ENCODE measurements around the gene KLK15.

Gene KLK15

GRCh38 chr19:50795664-50796073 is 37.7 kb downstream of the KLK15 start:
- no peak overlapping the region for H3K27ac ChIP-seq (ENCODE audit: low read depth, low read length)
- no peaks in the 10 kb centered on the region for H3K9me3 ChIP-seq (ENCODE audit: control insufficient read depth, insufficient read depth, low read depth, low read length)
- peaks cover 8% of the 10 kb centered on the region; the same call in 1 of the 2 replicates for H3K4me1 ChIP-seq (ENCODE audit: control insufficient read depth, insufficient read depth, low read length)
- H3K36me3 ChIP-seq (ENCODE audit: control insufficient read depth, insufficient read depth, low read length) = peaks cover 53% of the 10 kb centered on the region
- no peaks in the 10 kb centered on the region for H3K27me3 ChIP-seq (ENCODE audit: control insufficient read depth, insufficient read depth, low read length)
- H3K9ac ChIP-seq (ENCODE audit: low read length) = no peak overlapping the region
- no peak overlapping the region for H3K4me3 ChIP-seq (ENCODE audit: low read depth, low read length)

DNA sequence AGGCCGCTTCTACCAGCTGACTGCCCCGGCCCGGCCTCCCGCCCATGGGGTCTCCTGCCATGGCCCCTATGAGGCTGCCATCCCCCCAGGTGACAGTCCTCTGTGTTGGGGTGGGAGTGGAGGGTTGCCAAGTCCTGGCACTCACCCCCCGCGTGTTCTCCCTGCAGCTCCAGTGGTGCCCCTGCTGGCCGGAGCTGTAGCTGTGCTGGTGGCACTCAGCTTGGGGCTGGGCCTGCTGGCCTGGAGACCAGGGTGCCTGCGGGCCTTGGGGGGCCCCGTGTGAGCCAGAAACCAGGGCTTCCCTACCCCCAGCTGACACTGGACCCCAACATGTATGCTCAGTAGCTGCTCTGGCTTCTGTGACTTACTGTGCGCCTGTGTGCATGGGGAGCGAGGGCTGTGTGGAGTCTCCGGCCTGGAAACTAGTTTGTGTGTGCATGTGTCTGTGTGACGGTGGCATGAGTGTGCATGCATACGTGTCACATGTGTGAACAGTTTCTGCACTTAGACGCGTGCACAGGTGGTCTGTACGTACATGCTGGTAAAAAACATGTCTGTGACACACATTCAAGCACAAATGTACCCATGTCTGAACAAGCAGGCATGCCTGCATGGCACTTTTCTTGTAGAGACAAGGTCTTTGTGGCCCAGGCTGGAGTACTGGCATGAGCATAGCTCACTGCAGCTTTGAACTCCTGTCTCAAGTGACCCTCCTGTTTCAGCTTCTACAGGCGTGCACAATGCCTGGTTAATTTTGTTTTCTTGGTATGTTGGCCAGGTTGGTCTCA is 38.3 kb downstream of the KLK15 start:
- Histone ChIP-seq H3K36me3 (ENCODE audit: control insufficient read depth, insufficient read depth, low read length) (peaks cover 47% of the 10 kb centered on the region), H3K27me3 (ENCODE audit: control insufficient read depth, insufficient read depth, low read length) (no peaks in the 10 kb centered on the region), H3K9me3 (ENCODE audit: control insufficient read depth, insufficient read depth, low read depth, low read length) (no peaks in the 10 kb centered on the region), H3K27ac (ENCODE audit: low read depth, low read length) (no peak overlapping the region), H3K4me3 (ENCODE audit: low read depth, low read length) (no peak overlapping the region), H3K9ac (ENCODE audit: low read length) (no peak overlapping the region), H3K4me1 (ENCODE audit: control insufficient read depth, insufficient read depth, low read length) (peaks cover 8% of the 10 kb centered on the region; the same call in 1 of the 2 replicates)

DNA sequence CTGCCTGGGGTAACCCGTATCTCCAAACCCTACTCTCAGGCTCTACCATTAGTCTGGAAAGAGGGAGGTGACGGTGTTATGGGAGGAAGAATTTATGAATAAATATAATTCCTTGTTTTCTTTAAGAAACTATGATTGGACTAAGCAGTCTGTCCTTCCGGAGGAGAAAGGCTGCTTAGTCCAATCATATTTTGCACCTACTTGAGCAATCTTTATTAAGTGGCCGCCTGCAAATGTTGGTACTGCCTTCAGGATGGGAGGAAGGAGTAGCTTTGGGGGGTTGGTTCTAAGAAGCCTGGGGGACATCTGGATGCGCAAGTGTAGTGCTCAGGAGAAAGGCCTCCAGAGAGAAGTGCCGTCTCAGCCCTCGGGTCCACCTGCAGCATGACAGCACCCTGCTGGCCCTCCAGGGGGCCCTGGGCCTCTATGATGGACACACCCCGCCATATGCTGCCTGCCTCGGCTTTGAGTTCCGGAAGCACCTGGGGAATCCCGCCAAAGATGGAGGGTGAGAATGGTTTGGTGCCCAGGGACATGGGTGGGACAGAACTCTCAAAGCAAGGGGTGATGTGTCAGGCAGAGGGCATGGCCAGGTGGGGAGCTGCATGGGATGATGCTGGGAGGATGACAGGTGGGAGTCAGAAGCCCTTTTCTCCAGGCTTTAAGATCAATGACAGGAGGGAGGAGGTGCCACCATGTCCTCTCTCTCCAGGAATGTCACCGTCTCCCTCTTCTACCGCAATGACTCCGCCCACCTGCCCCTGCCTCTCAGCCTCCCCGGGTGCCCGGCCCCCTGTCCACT is 39.1 kb downstream of the KLK15 start:
- Histone ChIP-seq H3K27me3 (ENCODE audit: control insufficient read depth, insufficient read depth, low read length) (no peaks in the 10 kb centered on the region), H3K9me3 (ENCODE audit: control insufficient read depth, insufficient read depth, low read depth, low read length) (no peaks in the 10 kb centered on the region), H3K4me1 (ENCODE audit: control insufficient read depth, insufficient read depth, low read length) (peaks cover 8% of the 10 kb centered on the region; the same call in 1 of the 2 replicates), H3K9ac (ENCODE audit: low read length) (no peak overlapping the region), H3K36me3 (ENCODE audit: control insufficient read depth, insufficient read depth, low read length) (peaks cover 39% of the 10 kb centered on the region), H3K4me3 (ENCODE audit: low read depth, low read length) (no peak overlapping the region), H3K27ac (ENCODE audit: low read depth, low read length) (no peak overlapping the region)

DNA sequence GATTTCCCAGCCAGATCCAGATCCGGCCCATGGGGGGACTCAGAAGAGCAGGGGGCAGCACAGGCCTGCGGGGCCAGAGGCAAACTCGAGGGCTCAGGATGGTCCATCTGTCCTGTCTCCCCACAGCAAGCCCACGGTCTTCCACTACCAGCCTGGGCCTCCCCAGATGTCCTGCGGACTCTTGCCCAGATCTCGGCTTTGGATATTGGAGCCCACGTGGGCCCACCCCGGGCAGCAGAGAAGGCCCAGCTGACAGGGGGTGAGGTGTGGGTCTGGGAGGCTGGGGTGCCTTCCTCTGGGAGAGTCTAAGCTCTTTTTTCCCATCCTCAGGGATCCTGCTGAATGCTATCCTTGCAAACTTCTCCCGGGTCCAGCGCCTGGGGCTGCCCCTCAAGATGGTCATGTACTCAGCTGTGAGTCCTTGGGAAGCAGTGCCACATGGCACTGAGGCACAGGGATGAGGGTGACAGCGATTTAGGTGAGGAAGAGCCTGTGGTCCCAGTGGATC is 39.8 kb downstream of the KLK15 start:
- Histone ChIP-seq H3K4me1 (ENCODE audit: control insufficient read depth, insufficient read depth, low read length) (peaks cover 8% of the 10 kb centered on the region; the same call in 1 of the 2 replicates), H3K36me3 (ENCODE audit: control insufficient read depth, insufficient read depth, low read length) (peaks cover 33% of the 10 kb centered on the region), H3K4me3 (ENCODE audit: low read depth, low read length) (no peak overlapping the region), H3K9me3 (ENCODE audit: control insufficient read depth, insufficient read depth, low read depth, low read length) (no peaks in the 10 kb centered on the region), H3K9ac (ENCODE audit: low read length) (no peak overlapping the region), H3K27ac (ENCODE audit: low read depth, low read length) (no peak overlapping the region), H3K27me3 (ENCODE audit: control insufficient read depth, insufficient read depth, low read length) (no peaks in the 10 kb centered on the region)

- no peak overlapping the region for H3K9ac ChIP-seq (ENCODE audit: low read length)
- H3K9me3 ChIP-seq (ENCODE audit: control insufficient read depth, insufficient read depth, low read depth, low read length) = no peaks in the 10 kb centered on the region
- no peak overlapping the region for H3K4me3 ChIP-seq (ENCODE audit: low read depth, low read length)
- no peak overlapping the region for H3K27ac ChIP-seq (ENCODE audit: low read depth, low read length)
- peaks cover 22% of the 10 kb centered on the region for H3K36me3 ChIP-seq (ENCODE audit: control insufficient read depth, insufficient read depth, low read length)
- no peaks in the 10 kb centered on the region for H3K27me3 ChIP-seq (ENCODE audit: control insufficient read depth, insufficient read depth, low read length)
- H3K4me1 ChIP-seq (ENCODE audit: control insufficient read depth, insufficient read depth, low read length) = peaks cover 8% of the 10 kb centered on the region; the same call in 1 of the 2 replicates
These were observed 40.8 kb downstream of the KLK15 start for GRCh38 chr19:50792272-50793250.

DNA sequence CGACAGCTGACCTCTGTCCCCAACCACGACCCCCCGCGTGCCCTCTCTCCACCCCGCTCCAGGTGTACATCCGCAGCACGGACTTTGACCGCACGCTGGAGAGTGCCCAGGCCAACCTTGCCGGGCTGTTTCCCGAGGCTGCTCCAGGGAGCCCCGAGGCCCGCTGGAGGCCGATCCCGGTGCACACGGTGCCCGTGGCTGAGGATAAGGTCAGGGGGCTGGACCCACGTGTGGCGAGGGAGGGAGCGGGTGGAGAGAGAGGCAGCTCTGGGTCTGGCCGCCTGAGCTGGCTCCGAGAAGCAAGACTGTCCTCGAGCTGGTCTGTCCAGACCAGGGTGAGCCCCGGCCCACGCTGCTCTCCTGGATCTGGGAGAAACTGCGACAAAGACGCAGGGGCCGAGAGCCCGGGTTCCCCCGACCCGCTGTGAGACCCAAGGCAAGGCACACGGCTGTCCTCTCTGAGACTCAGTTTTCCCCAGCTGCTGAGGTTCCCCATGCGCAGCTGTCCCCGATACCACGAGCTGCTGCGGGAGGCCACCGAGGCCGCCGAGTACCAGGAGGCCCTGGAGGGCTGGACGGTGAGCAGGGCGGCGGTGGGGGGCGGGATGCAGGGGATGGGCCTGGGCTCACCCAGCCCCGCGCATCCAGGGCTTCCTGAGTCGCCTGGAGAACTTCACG is 41.6 kb downstream of the KLK15 start:
- Histone ChIP-seq H3K27ac (ENCODE audit: low read depth, low read length) (no peak overlapping the region), H3K27me3 (ENCODE audit: control insufficient read depth, insufficient read depth, low read length) (no peaks in the 10 kb centered on the region), H3K9me3 (ENCODE audit: control insufficient read depth, insufficient read depth, low read depth, low read length) (no peaks in the 10 kb centered on the region), H3K4me3 (ENCODE audit: low read depth, low read length) (no peak overlapping the region), H3K9ac (ENCODE audit: low read length) (no peak overlapping the region), H3K4me1 (ENCODE audit: control insufficient read depth, insufficient read depth, low read length) (peaks cover 8% of the 10 kb centered on the region; the same call in 1 of the 2 replicates), H3K36me3 (ENCODE audit: control insufficient read depth, insufficient read depth, low read length) (peaks cover 15% of the 10 kb centered on the region; the same call in 1 of the 2 replicates)

DNA sequence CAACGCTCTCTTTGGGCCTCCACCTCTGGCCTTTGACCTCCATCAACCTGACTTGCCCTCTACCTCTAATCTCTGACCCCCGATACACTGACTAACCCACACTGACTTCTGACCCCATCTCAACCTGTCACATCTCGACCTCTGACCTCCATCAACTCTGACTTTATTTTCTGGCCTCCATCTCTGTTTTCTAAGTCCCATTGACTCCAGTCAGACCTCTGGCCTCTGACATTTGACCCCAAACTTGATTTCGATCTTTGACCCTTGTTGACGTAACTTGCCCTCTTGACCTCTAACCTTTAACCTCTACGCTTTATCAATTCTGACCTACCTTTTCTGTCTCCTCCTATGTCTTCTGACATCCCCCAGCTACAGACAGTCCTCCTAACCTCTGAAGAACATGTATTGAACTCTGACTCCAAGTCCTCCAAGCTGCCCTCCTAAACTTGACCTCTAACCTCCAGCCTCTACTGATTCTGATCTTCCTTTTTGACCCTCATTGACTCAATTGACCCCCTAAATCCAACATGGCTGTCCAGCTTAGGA is 42.4 kb downstream of the KLK15 start:
- Histone ChIP-seq H3K9ac (ENCODE audit: low read length) (no peak overlapping the region), H3K36me3 (ENCODE audit: control insufficient read depth, insufficient read depth, low read length) (peaks cover 9% of the 10 kb centered on the region; the same call in 1 of the 2 replicates), H3K4me1 (ENCODE audit: control insufficient read depth, insufficient read depth, low read length) (peaks cover 8% of the 10 kb centered on the region; the same call in 1 of the 2 replicates), H3K4me3 (ENCODE audit: low read depth, low read length) (no peak overlapping the region), H3K9me3 (ENCODE audit: control insufficient read depth, insufficient read depth, low read depth, low read length) (no peaks in the 10 kb centered on the region), H3K27me3 (ENCODE audit: control insufficient read depth, insufficient read depth, low read length) (no peaks in the 10 kb centered on the region), H3K27ac (ENCODE audit: low read depth, low read length) (no peak overlapping the region)

- Histone ChIP-seq H3K4me3 (ENCODE audit: low read depth, low read length) (no peak within 1 kb of the TSS), H3K9ac (ENCODE audit: low read length) (no peak within 1 kb of the TSS), H3K4me1 (ENCODE audit: control insufficient read depth, insufficient read depth, low read length) (peaks cover 8% of the 10 kb centered on the region; the same call in 1 of the 2 replicates), H3K27ac (ENCODE audit: low read depth, low read length) (no peak within 1 kb of the TSS), H3K36me3 (ENCODE audit: control insufficient read depth, insufficient read depth, low read length) (peaks cover 4% of the 10 kb centered on the region; the same call in 1 of the 2 replicates), H3K27me3 (ENCODE audit: control insufficient read depth, insufficient read depth, low read length) (no peaks in the 10 kb centered on the region), H3K9me3 (ENCODE audit: control insufficient read depth, insufficient read depth, low read depth, low read length) (no peaks in the 10 kb centered on the region)
These were observed 43.0 kb downstream of the KLK15 start, which contains the start of gene ACP4 for GRCh38 chr19:50790396-50790795. Gene ACP4, plus strand, starts transcription at chr19:50790415. Its CDS starts 0 bp downstream, at chr19:50790415.

- peaks cover 13% of the 10 kb centered on the region for H3K27me3 ChIP-seq (ENCODE audit: control insufficient read depth, insufficient read depth, low read length)
- H3K9me3 ChIP-seq (ENCODE audit: control insufficient read depth, insufficient read depth, low read depth, low read length) = no peaks in the 10 kb centered on the region
- H3K9ac ChIP-seq (ENCODE audit: low read length) = no peak overlapping the region
- no peak overlapping the region for H3K27ac ChIP-seq (ENCODE audit: low read depth, low read length)
- H3K36me3 ChIP-seq (ENCODE audit: control insufficient read depth, insufficient read depth, low read length) = no peaks in the 10 kb centered on the region
- H3K4me1 ChIP-seq (ENCODE audit: control insufficient read depth, insufficient read depth, low read length) = 0 out of 2 replicates have a peak, but pooled peaks cover 5% of the 10 kb centered on the region
- H3K4me3 ChIP-seq (ENCODE audit: low read depth, low read length) = no peak overlapping the region
These were observed 48.0 kb downstream of the KLK15 start for GRCh38 chr19:50785329-50785728.
